HG03469 (cell line): ENCODE results near the gene CDC37.
A peak's percentile ranks its signal among the peaks of the same experiment; 100 is the strongest.

Source experiments
- ATAC-seq: cut with Tn5 transposase; IDR thresholded peaks from one replicate; pipeline ENCODE4 v1.9.1; 2021; ENCODE audit warnings: mild to moderate bottlenecking, moderate library complexity, moderate number of reproducible peaks; ENCODE audit not compliant: unreplicated experiment

CDC37 gene

GRCh38 chr19:10403137-10404021, at the start of gene CDC37:
Gene CDC37 (minus strand): TSS chr19:10403542. CDS start chr19:10403479, 63 bp downstream.
- ATAC-seq, result peak; percentile 58

- no peak for ATAC-seq
Observed at GRCh38 chr19:10450853-10451609, 47.7 kb upstream of the CDC37 start.

GRCh38 chr19:10450191-10450852, 47.0 kb upstream of the CDC37 start:
- ATAC-seq, result no peak

- no peak for ATAC-seq
Observed at GRCh38 chr19:10449037-10449436, 45.7 kb upstream of the CDC37 start.

GRCh38 chr19:10442698-10443097, 39.4 kb upstream of the CDC37 start:
- no peak for ATAC-seq

- no peak for ATAC-seq
Observed at GRCh38 chr19:10439588-10439987, 36.2 kb upstream of the CDC37 start.

- ATAC-seq, result no peak
Observed at GRCh38 chr19:10433131-10433536, 29.8 kb upstream of the CDC37 start.

GRCh38 chr19:10432736-10433130, 29.4 kb upstream of the CDC37 start:
- no peak for ATAC-seq

- no peak for ATAC-seq
Observed at GRCh38 chr19:10431943-10432735, 28.8 kb upstream of the CDC37 start.

- ATAC-seq, result no peak
Observed at GRCh38 chr19:10431254-10431942, 28.1 kb upstream of the CDC37 start.

- no peak for ATAC-seq
Observed at GRCh38 chr19:10430505-10431253, 27.3 kb upstream of the CDC37 start.

- ATAC-seq, result no peak
Observed at GRCh38 chr19:10428996-10429381, 25.6 kb upstream of the CDC37 start.

GRCh38 chr19:10427169-10427568, 23.8 kb upstream of the CDC37 start:
- no peak for ATAC-seq

- no peak for ATAC-seq
Observed at GRCh38 chr19:10424011-10424637, 20.8 kb upstream of the CDC37 start.

GRCh38 chr19:10422846-10423245, 19.5 kb upstream of the CDC37 start:
- no peak for ATAC-seq

GRCh38 chr19:10422046-10422461, 18.7 kb upstream of the CDC37 start:
- no peak for ATAC-seq

GRCh38 chr19:10421240-10422045, 18.1 kb upstream of the CDC37 start:
- ATAC-seq, result no peak
